PC-3 (cell line): ENCODE measurements around the gene RARS1. TPM values are rescaled to one million over a fixed set of nuclear protein-coding genes. Genes with fewer than 3 reads are reported as not detected.

Experiments used
- ATAC-seq: fragments of 200-7000 bp; cut with Tn5 transposase; 2 replicates; pipeline ENCODE4 v1.9.1; 2020; ENCODE audit warnings: mild to moderate bottlenecking, moderate library complexity
- BruUV-seq: library from RNA; stranded (reverse); fragments of 400-500 nt; replicated peaks from 2 replicates; lab custom pipeline; 2021; lab: Mats Ljungman, UMichigan
- CTCF ChIA-PET: fragments of 300-600 bp; sonication (Branson Sonifier 250); formaldehyde crosslinking; loops from one replicate; lab custom pipeline; 2022; ENCODE audit warnings: antibody characterized with exemption; lab: Charles Lee
- POLR2A ChIA-PET: fragments of 300-600 bp; sonication (Branson Sonifier 250); formaldehyde crosslinking; loops from one replicate; lab custom pipeline; 2022; ENCODE audit warnings: antibody characterized with exemption; ENCODE audit not compliant: unreplicated experiment; lab: Charles Lee
- DNase-seq: peaks from one replicate; pipeline ENCODE4 v3.0.0-alpha.2; 2015
- H2AFZ ChIP-seq: fragments of 300-600 bp; sonication (generic); 2 replicates; pipeline ENCODE4 v1.6.0; 2016; ENCODE audit warnings: antibody characterized with exemption, low read length
- H3F3A ChIP-seq: fragments of 300-600 bp; sonication (generic); one replicate; pipeline ENCODE4 v1.6.0; 2017; ENCODE audit warnings: antibody characterized with exemption, low read length, control low read depth, mild to moderate bottlenecking; ENCODE audit not compliant: unreplicated experiment
- H3K27ac ChIP-seq: fragments of 300-600 bp; sonication (generic); 2 replicates; pipeline ENCODE4 v1.5.1; 2016; ENCODE audit warnings: mild to moderate bottlenecking, low read length
- H3K27me3 ChIP-seq: fragments of 300-600 bp; sonication (generic); 2 replicates; pipeline ENCODE4 v1.6.1; 2016; ENCODE audit warnings: low read length, mixed read lengths
- H3K36me3 ChIP-seq: fragments of 300-600 bp; sonication (generic); 2 replicates; pipeline ENCODE4 v1.6.1; 2016; ENCODE audit warnings: low read depth, mixed run types, low read length, mixed read lengths
- H3K4me1 ChIP-seq: fragments of 300-600 bp; sonication (generic); 2 replicates; pipeline ENCODE4 v1.5.1; 2016; ENCODE audit warnings: low read length; ENCODE audit not compliant: insufficient read depth
- H3K4me2 ChIP-seq: fragments of 300-600 bp; sonication (generic); 2 replicates; pipeline ENCODE4 v1.6.0; 2016; ENCODE audit warnings: low read length
- H3K4me3 ChIP-seq: fragments of 300-600 bp; sonication (generic); 2 replicates; pipeline ENCODE4 v1.5.1; 2016; ENCODE audit warnings: mild to moderate bottlenecking, low read length, mixed read lengths
- H3K79me2 ChIP-seq: fragments of 300-600 bp; sonication (generic); 2 replicates; pipeline ENCODE4 v1.6.1; 2017; ENCODE audit warnings: low read length, mixed read lengths
- H3K9ac ChIP-seq: fragments of 300-600 bp; sonication (generic); 2 replicates; pipeline ENCODE4 v1.6.0; 2016; ENCODE audit warnings: mild to moderate bottlenecking, low read length
- H3K9me2 ChIP-seq: fragments of 300-600 bp; sonication (generic); replicated peaks from 2 replicates; pipeline ENCODE4 v1.6.1; 2016; ENCODE audit warnings: mixed run types, low read length, mixed read lengths
- H3K9me3 ChIP-seq: fragments of 300-600 bp; sonication (generic); 2 replicates; pipeline ENCODE4 v1.6.1; 2016; ENCODE audit warnings: low read length, mixed read lengths
- H4K20me1 ChIP-seq: fragments of 300-600 bp; sonication (generic); 2 replicates; pipeline ENCODE4 v1.6.1; 2016; ENCODE audit warnings: low read length, mixed read lengths
- CTCF ChIP-seq: fragments of 300-600 bp; sonication (generic); conservative IDR thresholded peaks from 2 replicates; pipeline ENCODE4 v1.5.1; 2017; ENCODE audit warnings: antibody characterized with exemption, low read depth, mild to moderate bottlenecking, low read length
- EZH2 ChIP-seq: fragments of 300-600 bp; sonication (generic); IDR thresholded peaks from one replicate; pipeline ENCODE4 v1.6.1; 2017; ENCODE audit warnings: antibody characterized with exemption, mild to moderate bottlenecking, low read length; ENCODE audit not compliant: unreplicated experiment
- EZH2phosphoT487 ChIP-seq: fragments of 300-600 bp; sonication (generic); IDR thresholded peaks from 2 replicates; pipeline ENCODE4 v1.6.1; 2018; ENCODE audit warnings: mild to moderate bottlenecking, antibody characterized with exemption, low read length, borderline replicate concordance
- intact Hi-C: fragments of 100-400 bp; cut with micrococcal nuclease; formaldehyde crosslinking; loops from 2 replicates; pipeline ENCODE4 v1.9.0; 2023
- total RNA-seq: library from RNA; depleted of rRNA; stranded (reverse); fragments of >200 nt; gene quantifications from 2 replicates; pipeline ENCODE4 v1.2.3, GENCODE V29; 2014

The RARS1 gene
- total RNA-seq, 1 experiment from 2014 or later = 78.1 TPM

- Histone ChIP-seq H2AFZ (no peak overlapping the region), H3K9me2 (no peaks in the 10 kb centered on the region), H4K20me1 (no peaks in the 10 kb centered on the region), H3K27me3 (no peaks in the 10 kb centered on the region), H3K9ac (no peak overlapping the region), H3K36me3 (peaks cover 6% of the 10 kb centered on the region; the same call in 1 of the 2 replicates), H3K4me3 (no peak overlapping the region), H3K4me2 (no peak overlapping the region), H3K4me1 (peaks cover 17% of the 10 kb centered on the region), H3K27ac (no peak overlapping the region), H3K9me3 (no peaks in the 10 kb centered on the region), H3K79me2 (no peaks in the 10 kb centered on the region), H3F3A (no peaks in the 10 kb centered on the region)
- intact Hi-C loops = no loop called here
- ATAC-seq = no peak
- TF ChIP-seq EZH2 = no peak
- TF ChIP-seq CTCF = no peak
- no peak for TF ChIP-seq EZH2phosphoT487
- BruUV-seq = no TSS peak
- CTCF ChIA-PET = no interaction called here
- no peak for DNase-seq
- POLR2A ChIA-PET = no interaction called here
Observed at GRCh38 chr5:168467755-168468330, 18.4 kb upstream of the RARS1 start.

DNA sequence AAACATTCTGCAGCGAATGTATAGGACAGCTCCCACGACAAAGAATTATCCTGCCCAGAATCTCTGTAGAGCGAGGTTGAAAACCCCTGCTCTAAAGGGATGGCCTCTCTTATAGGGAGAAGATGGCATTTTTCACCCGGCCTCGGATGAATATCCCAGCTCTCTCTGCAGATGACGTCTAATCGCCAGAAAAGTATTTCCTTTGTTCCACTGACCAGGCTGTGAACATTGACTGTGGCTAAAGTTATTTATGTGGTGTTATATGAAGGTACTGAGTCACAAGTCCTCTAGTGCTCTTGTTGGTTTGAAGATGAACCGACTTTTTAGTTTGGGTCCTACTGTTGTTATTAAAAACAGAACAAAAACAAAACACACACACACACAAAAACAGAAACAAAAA lies 17.4 kb upstream of the RARS1 start:
- Histone ChIP-seq H3K27ac (no peak overlapping the region), H3F3A (no peaks in the 10 kb centered on the region), H3K79me2 (no peaks in the 10 kb centered on the region), H3K4me1 (peaks cover 18% of the 10 kb centered on the region), H3K4me3 (no peak overlapping the region), H3K36me3 (peaks cover 14% of the 10 kb centered on the region; the same call in 1 of the 2 replicates), H3K27me3 (no peaks in the 10 kb centered on the region), H3K4me2 (no peak overlapping the region), H3K9ac (no peak overlapping the region), H3K9me2 (no peaks in the 10 kb centered on the region), H4K20me1 (no peaks in the 10 kb centered on the region), H2AFZ (no peak overlapping the region), H3K9me3 (no peaks in the 10 kb centered on the region)
- ChIA-PET CTCF (no interaction called here), POLR2A (no interaction called here)
- TF ChIP-seq EZH2 (no peak), EZH2phosphoT487 (no peak), CTCF (no peak)
- BruUV-seq = no TSS peak
- ATAC-seq (no peak), DNase-seq (no peak)
- intact Hi-C loops = no loop called here

DNA sequence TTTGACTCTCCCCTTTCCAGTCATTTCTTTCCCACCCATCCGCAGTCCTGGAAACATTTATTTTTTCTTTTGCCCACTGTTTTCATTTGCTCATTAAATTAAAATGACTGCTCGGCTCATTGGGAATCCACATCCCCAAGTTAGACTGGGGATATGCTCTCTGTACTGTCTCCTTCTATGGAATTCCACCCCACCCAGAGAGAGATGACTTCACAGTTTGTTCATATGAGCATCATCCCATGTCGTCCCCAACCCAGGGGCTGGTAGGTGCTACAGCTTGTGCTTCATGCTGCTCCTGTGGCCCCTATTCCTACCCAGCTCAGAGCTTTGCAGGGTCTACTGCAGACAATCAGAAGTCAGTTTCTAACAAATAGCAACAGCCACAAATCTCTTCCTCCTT lies 16.5 kb upstream of the RARS1 start:
- Histone ChIP-seq H3K27me3 (no peaks in the 10 kb centered on the region), H3K9me2 (no peaks in the 10 kb centered on the region), H3K4me3 (no peak overlapping the region), H3K27ac (no peak overlapping the region), H3K9me3 (no peaks in the 10 kb centered on the region), H2AFZ (no peak overlapping the region), H3K79me2 (no peaks in the 10 kb centered on the region), H4K20me1 (no peaks in the 10 kb centered on the region), H3K4me2 (no peak overlapping the region), H3K9ac (no peak overlapping the region), H3K4me1 (peaks cover 18% of the 10 kb centered on the region), H3K36me3 (peaks cover 14% of the 10 kb centered on the region; the same call in 1 of the 2 replicates), H3F3A (no peaks in the 10 kb centered on the region)
- DNase-seq (no peak), ATAC-seq (no peak)
- TF ChIP-seq EZH2phosphoT487 (no peak), EZH2 (no peak), CTCF (no peak)
- ChIA-PET CTCF (no interaction called here), POLR2A (no interaction called here)
- BruUV-seq = no TSS peak
- intact Hi-C loops = no loop called here
